Gastrocnemius medialis (tissue), 4 donors: ENCODE measurements around the gene ZNF579. TPM values are rescaled to one million over a fixed set of nuclear protein-coding genes. Genes with fewer than 3 reads are reported as not detected.
"Not testable (repeated sequence)": the region's sequence is repeated elsewhere in the genome, so short reads cannot be mapped to it uniquely, and the experiment has no call there.

Experiments
- ATAC-seq, 2 donors: fragments of 150-250 bp; one replicate each; pipeline ENCODE4 v1.9.1; 2016
- DNase-seq, 2 donors: peaks; one replicate each; pipeline ENCODE4 v3.0.0-alpha.2; 2019
- H3K27ac ChIP-seq, 4 donors: fragments of 200-600 bp; sonication (generic); 1 replicate in 1 of 4; 2 replicates in 3 of 4; pipeline ENCODE4 v1.5.1; 2016 to 2018; ENCODE audit warnings: mild to moderate bottlenecking in 2 of 4, moderate library complexity in 1 of 4
- H3K27me3 ChIP-seq, 3 donors: fragments of 200-600 bp; sonication (generic) in 2 of 3; 1 replicate in 1 of 3; 2 replicates in 2 of 3; pipeline versions ENCODE4 v1.5.1 to v1.6.0; 2016 to 2019; ENCODE audit warnings: mild to moderate bottlenecking in 1 of 3, moderate library complexity in 1 of 3
- H3K36me3 ChIP-seq, 2 donors: fragments of 200-600 bp; sonication (generic) in 1 of 2; one replicate each; pipeline ENCODE4 v1.5.1; 2017 to 2018
- H3K4me1 ChIP-seq, 2 donors: fragments of 200-600 bp; sonication (generic) in 1 of 2; one replicate each; pipeline ENCODE4 v1.5.1; 2016 to 2017; ENCODE audit warnings: mild to moderate bottlenecking in 2 of 2
- H3K4me3 ChIP-seq, 4 donors: fragments of 200-600 bp; sonication (generic) in 3 of 4; 1 replicate in 1 of 4; 2 replicates in 3 of 4; pipeline ENCODE4 v1.5.1; 2016 to 2019; ENCODE audit warnings: mild to moderate bottlenecking in 2 of 4
- H3K9me3 ChIP-seq, 3 donors: fragments of 200-600 bp; sonication (generic) in 2 of 3; 1 replicate in 1 of 3; 2 replicates in 2 of 3; pipeline ENCODE4 v1.5.1; 2016 to 2019
- CTCF ChIP-seq, 5 experiments: fragments of 450-650 bp in 3 of 5; fragments of 200-600 bp in 2 of 5; sonication (generic) in 2 of 5; IDR thresholded peaks in 4 of 5; conservative IDR thresholded peaks in 1 of 5; 1 replicate in 4 of 5; 2 replicates in 1 of 5; pipeline ENCODE4 v1.5.1; 2016 to 2019; ENCODE audit warnings: antibody characterized with exemption in 5 of 5, mild to moderate bottlenecking in 3 of 5, moderate library complexity in 3 of 5
- POLR2A ChIP-seq, 2 donors: fragments of 450-650 bp; IDR thresholded peaks; one replicate each; pipeline ENCODE4 v1.6.1; 2017; ENCODE audit warnings: antibody characterized with exemption in 2 of 2, mild to moderate bottlenecking in 2 of 2, moderate library complexity in 2 of 2
- in situ Hi-C, 4 donors: fragments of 200-750 bp; cut with MboI; loops; one replicate each; pipeline versions ENCODE4 v1.15.0 to v1.8.0; 2017; ENCODE audit warnings: low sequenced_read_pairs in 4 of 4
- intact Hi-C: fragments of 100-400 bp; cut with DNase I; formaldehyde crosslinking; loops from one replicate; pipeline ENCODE4 v1.15.1; 2023; ENCODE audit warnings: low total_unique reads
- total RNA-seq, 4 donors: library from RNA; depleted of rRNA; stranded (reverse); fragments of >200 nt; gene quantifications; one replicate each; pipeline versions ENCODE4 v1.1.0 to v1.2.3, GENCODE V29; 2016

ZNF579 gene
- total RNA-seq, 4 donors from 2014 or later = 15.0 to 19.3 (median 16.8) TPM

- no peak for ATAC-seq
- no peaks in the 10 kb centered on the region for H3K9me3 ChIP-seq
- peaks cover 3 to 11% (median 6%) of the 10 kb centered on the region in 3 donors for H3K27me3 ChIP-seq
- no peak overlapping the region for H3K4me3 ChIP-seq
- in situ Hi-C loops (loop anchor here in 2 of 4 donors (10.0 kb wide), 2 partner anchors 46 to 74 kb away; no protein-coding TSS in a partner anchor), intact Hi-C loops (loop anchor here (5.0 kb wide), 1 partner anchor 81 kb away; no protein-coding TSS in a partner anchor)
- H3K4me1 ChIP-seq = peaks cover 18 to 20% of the 10 kb centered on the region in 2 donors
- no peak for DNase-seq
- TF ChIP-seq CTCF (IDR thresholded peaks at IDR 0.05 in 4 of 5, conservative IDR thresholded peaks at IDR 0.05 in 1 of 5) (no peak), POLR2A (IDR thresholded peaks at IDR 0.05) (no peak)
- H3K36me3 ChIP-seq = peaks cover 0 to 5% of the 10 kb centered on the region in 2 donors
- no peak overlapping the region for H3K27ac ChIP-seq
Observed at GRCh38 chr19:55588738-55589137, 8.1 kb upstream of the ZNF579 start.

- peaks cover 0 to 2% of the 10 kb centered on the region in 2 donors for H3K36me3 ChIP-seq
- no peak overlapping the region for H3K27ac ChIP-seq
- in situ Hi-C loops (loop anchor here in 2 of 4 donors (10.0 kb wide), 2 partner anchors 48 to 72 kb away; no protein-coding TSS in a partner anchor), intact Hi-C loops (loop anchor here (5.0 kb wide), 1 partner anchor 80 kb away; no protein-coding TSS in a partner anchor)
- H3K4me1 ChIP-seq = peaks cover 18 to 20% of the 10 kb centered on the region in 2 donors
- peaks cover 3 to 11% (median 6%) of the 10 kb centered on the region in 3 donors for H3K27me3 ChIP-seq
- TF ChIP-seq CTCF (IDR thresholded peaks at IDR 0.05 in 4 of 5, conservative IDR thresholded peaks at IDR 0.05 in 1 of 5) (no peak), POLR2A (IDR thresholded peaks at IDR 0.05) (no peak)
- peak; percentile 77 to 84 for DNase-seq
- H3K9me3 ChIP-seq = no peaks in the 10 kb centered on the region
- peak overlapping the region; percentile 35 to 55 (median 50) for H3K4me3 ChIP-seq
- ATAC-seq = peak; percentile 87 to 91
Observed at GRCh38 chr19:55586976-55587668, 6.5 kb upstream of the ZNF579 start.

- H3K27me3 ChIP-seq = peaks cover 3 to 11% (median 6%) of the 10 kb centered on the region in 3 donors
- no peaks in the 10 kb centered on the region for H3K36me3 ChIP-seq
- intact Hi-C loops = loop anchor here (5.0 kb wide), 1 partner anchor 78 kb away; no protein-coding TSS in a partner anchor
- TF ChIP-seq CTCF (IDR thresholded peaks at IDR 0.05 in 4 of 5, conservative IDR thresholded peaks at IDR 0.05 in 1 of 5) (no peak), POLR2A (IDR thresholded peaks at IDR 0.05) (no peak)
- peak overlapping the region in 3 of 4 donors; percentile 6 to 55 (median 7) for H3K27ac ChIP-seq
- peak overlapping the region; percentile 20 to 39 (median 34) for H3K4me3 ChIP-seq
- DNase-seq (no peak), ATAC-seq (no peak)
- H3K9me3 ChIP-seq = no peaks in the 10 kb centered on the region
- peaks cover 20 to 30% of the 10 kb centered on the region in 2 donors for H3K4me1 ChIP-seq
- in situ Hi-C loops = loop anchor here in 2 of 4 donors (10.0 kb wide), 2 partner anchors 49 to 71 kb away; no protein-coding TSS in a partner anchor
Observed at GRCh38 chr19:55585658-55586339, 5.2 kb upstream of the ZNF579 start.

GRCh38 chr19:55584871-55585270 is 4.2 kb upstream of the ZNF579 start:
- DNase-seq (no peak), ATAC-seq (no peak)
- no peak overlapping the region for H3K4me3 ChIP-seq
- peaks cover 3 to 11% (median 6%) of the 10 kb centered on the region in 3 donors for H3K27me3 ChIP-seq
- peak overlapping the region in 1 of 4 donors; percentile 7 for H3K27ac ChIP-seq
- no peaks in the 10 kb centered on the region for H3K36me3 ChIP-seq
- H3K4me1 ChIP-seq = peaks cover 21 to 30% of the 10 kb centered on the region in 2 donors
- in situ Hi-C loops = loop anchor here in 2 of 4 donors (10.0 kb wide), 2 partner anchors 50 to 70 kb away; no protein-coding TSS in a partner anchor
- TF ChIP-seq CTCF (IDR thresholded peaks at IDR 0.05 in 4 of 5, conservative IDR thresholded peaks at IDR 0.05 in 1 of 5) (no peak), POLR2A (IDR thresholded peaks at IDR 0.05) (no peak)
- intact Hi-C loops = loop anchor here (5.0 kb wide), 1 partner anchor 78 kb away; no protein-coding TSS in a partner anchor
- no peaks in the 10 kb centered on the region for H3K9me3 ChIP-seq

GRCh38 chr19:55583897-55584296 is 3.2 kb upstream of the ZNF579 start:
- in situ Hi-C loops = loop anchor here in 2 of 4 donors (10.0 kb wide), 2 partner anchors 51 to 69 kb away; no protein-coding TSS in a partner anchor
- DNase-seq, H3K4me3 ChIP-seq, H3K27ac ChIP-seq, intact Hi-C loops, H3K9me3 ChIP-seq, ATAC-seq, H3K36me3 ChIP-seq: not testable (repeated sequence)
- Histone ChIP-seq H3K4me1 (peaks cover 22 to 37% of the 10 kb centered on the region in 2 donors), H3K27me3 (peaks cover 3 to 11% (median 6%) of the 10 kb centered on the region in 3 donors)

- peaks cover 3 to 11% (median 6%) of the 10 kb centered on the region in 3 donors for H3K27me3 ChIP-seq
- ATAC-seq, H3K4me3 ChIP-seq, DNase-seq, H3K27ac ChIP-seq, H3K36me3 ChIP-seq, intact Hi-C loops, H3K9me3 ChIP-seq: not testable (repeated sequence)
- H3K4me1 ChIP-seq = peaks cover 16 to 34% of the 10 kb centered on the region in 2 donors
- in situ Hi-C loops = loop anchor here in 2 of 4 donors (10.0 kb wide), 2 partner anchors 53 to 67 kb away; no protein-coding TSS in a partner anchor
Observed at GRCh38 chr19:55582284-55582683, 1.6 kb upstream of the ZNF579 start.
